SU-DHL-6 (cell line): Measurements from ENCODE around the gene PTPN5.

Source experiments
- H2AFZ ChIP-seq: fragments of 200-600 bp; sonication (generic); 2 replicates; pipeline ENCODE4 v1.6.1; 2014; ENCODE audit warnings: low read depth, mild to moderate bottlenecking, moderate library complexity, mixed read lengths, antibody characterized with exemption, low read length; ENCODE audit not compliant: severe bottlenecking
- H3F3A ChIP-seq: fragments of 200-600 bp; shearing (Covaris generic); 2 replicates; pipeline ENCODE4 v1.6.0; 2016; ENCODE audit warnings: antibody characterized with exemption, mild to moderate bottlenecking; ENCODE audit not compliant: insufficient read depth
- H3K27ac ChIP-seq: fragments of 200-600 bp; sonication (generic); 2 replicates; pipeline ENCODE4 v1.5.1; 2016; ENCODE audit warnings: low read depth, mild to moderate bottlenecking, low read length, moderate library complexity, mixed read lengths
- H3K27me3 ChIP-seq: fragments of 200-600 bp; sonication (generic), shearing (Covaris generic); 2 replicates; pipeline ENCODE4 v1.6.0; 2014; ENCODE audit warnings: mild to moderate bottlenecking, low read length
- H3K36me3 ChIP-seq: fragments of 200-600 bp; sonication (generic); 2 replicates; pipeline ENCODE4 v1.6.1; 2014; ENCODE audit warnings: mild to moderate bottlenecking, low read length, mixed read lengths
- H3K4me2 ChIP-seq: fragments of 300-600, 200-600 bp; shearing (Covaris generic), sonication (generic); 2 replicates; pipeline ENCODE4 v1.6.0; 2014; ENCODE audit warnings: low read length, low read depth, mild to moderate bottlenecking; ENCODE audit not compliant: poor library complexity, severe bottlenecking
- H3K4me3 ChIP-seq: fragments of 200-600 bp; sonication (generic); 2 replicates; pipeline ENCODE4 v1.5.1; 2014; ENCODE audit warnings: antibody characterized with exemption, low read length, mild to moderate bottlenecking, mixed read lengths; ENCODE audit not compliant: insufficient read depth, poor library complexity, severe bottlenecking
- H3K79me2 ChIP-seq: fragments of 200-600 bp; sonication (generic); 2 replicates; pipeline ENCODE4 v1.6.1; 2014; ENCODE audit warnings: mild to moderate bottlenecking, low read length, moderate library complexity; ENCODE audit not compliant: insufficient read depth
- H3K9ac ChIP-seq: fragments of 200-600 bp; sonication (generic); 2 replicates; pipeline ENCODE4 v1.7.0; 2014; ENCODE audit warnings: mild to moderate bottlenecking, low read length
- H3K9me2 ChIP-seq: fragments of 200-600 bp; sonication (generic); replicated peaks from 2 replicates; pipeline ENCODE4 v1.6.1; 2014; ENCODE audit warnings: low read length; ENCODE audit not compliant: insufficient read depth
- H3K9me3 ChIP-seq: fragments of 200-600 bp; sonication (generic); 2 replicates; pipeline ENCODE4 v1.6.1; 2014; ENCODE audit warnings: low read length, mixed read lengths; ENCODE audit not compliant: insufficient read depth
- H4K20me1 ChIP-seq: fragments of 200-600 bp; sonication (generic); 2 replicates; pipeline ENCODE4 v1.6.1; 2014; ENCODE audit warnings: low read depth, mild to moderate bottlenecking, antibody characterized with exemption, low read length, moderate library complexity, mixed read lengths
- EZH2phosphoT487 ChIP-seq: fragments of 200-600 bp; sonication (generic), shearing (Covaris generic); conservative IDR thresholded peaks from 2 replicates; pipeline ENCODE4 v1.6.1; 2018; ENCODE audit warnings: mild to moderate bottlenecking, antibody characterized with exemption, low read length, moderate library complexity, mixed read lengths
- TF ChIP-seq, protein P1 (sequence below): fragments of 200-600 bp; sonication (generic); IDR thresholded peaks from one replicate; pipeline ENCODE4 v1.5.1; 2017; ENCODE audit warnings: antibody characterized with exemption, mild to moderate bottlenecking, low read length, moderate library complexity; ENCODE audit not compliant: insufficient read depth, poor library complexity, severe bottlenecking

The PTPN5 gene

GRCh38 chr11:18743900-18744514, 47.6 kb downstream of the PTPN5 start:
- Histone ChIP-seq H2AFZ (no peak overlapping the region), H3K9me2 (no peaks in the 10 kb centered on the region), H3K79me2 (no peaks in the 10 kb centered on the region), H3F3A (no peaks in the 10 kb centered on the region), H3K36me3 (no peaks in the 10 kb centered on the region), H4K20me1 (no peaks in the 10 kb centered on the region), H3K4me3 (no peak overlapping the region), H3K27ac (no peak overlapping the region), H3K4me2 (no peak overlapping the region), H3K9ac (no peak overlapping the region), H3K9me3 (no peaks in the 10 kb centered on the region), H3K27me3 (no peaks in the 10 kb centered on the region)
- TF ChIP-seq, protein P1, sequence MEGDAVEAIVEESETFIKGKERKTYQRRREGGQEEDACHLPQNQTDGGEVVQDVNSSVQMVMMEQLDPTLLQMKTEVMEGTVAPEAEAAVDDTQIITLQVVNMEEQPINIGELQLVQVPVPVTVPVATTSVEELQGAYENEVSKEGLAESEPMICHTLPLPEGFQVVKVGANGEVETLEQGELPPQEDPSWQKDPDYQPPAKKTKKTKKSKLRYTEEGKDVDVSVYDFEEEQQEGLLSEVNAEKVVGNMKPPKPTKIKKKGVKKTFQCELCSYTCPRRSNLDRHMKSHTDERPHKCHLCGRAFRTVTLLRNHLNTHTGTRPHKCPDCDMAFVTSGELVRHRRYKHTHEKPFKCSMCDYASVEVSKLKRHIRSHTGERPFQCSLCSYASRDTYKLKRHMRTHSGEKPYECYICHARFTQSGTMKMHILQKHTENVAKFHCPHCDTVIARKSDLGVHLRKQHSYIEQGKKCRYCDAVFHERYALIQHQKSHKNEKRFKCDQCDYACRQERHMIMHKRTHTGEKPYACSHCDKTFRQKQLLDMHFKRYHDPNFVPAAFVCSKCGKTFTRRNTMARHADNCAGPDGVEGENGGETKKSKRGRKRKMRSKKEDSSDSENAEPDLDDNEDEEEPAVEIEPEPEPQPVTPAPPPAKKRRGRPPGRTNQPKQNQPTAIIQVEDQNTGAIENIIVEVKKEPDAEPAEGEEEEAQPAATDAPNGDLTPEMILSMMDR: no peak
- TF ChIP-seq EZH2phosphoT487: no peak

GRCh38 chr11:18743365-18743764, 48.2 kb downstream of the PTPN5 start:
- Histone ChIP-seq H3K27me3 (no peaks in the 10 kb centered on the region), H3K36me3 (no peaks in the 10 kb centered on the region), H3K79me2 (no peaks in the 10 kb centered on the region), H3K9me2 (no peaks in the 10 kb centered on the region), H3K9me3 (no peaks in the 10 kb centered on the region), H3K4me3 (no peak overlapping the region), H3K4me2 (no peak overlapping the region), H4K20me1 (no peaks in the 10 kb centered on the region), H3K27ac (no peak overlapping the region), H3F3A (no peaks in the 10 kb centered on the region), H3K9ac (no peak overlapping the region), H2AFZ (no peak overlapping the region)
- no peak for TF ChIP-seq EZH2phosphoT487
- TF ChIP-seq, protein P1: no peak

DNA sequence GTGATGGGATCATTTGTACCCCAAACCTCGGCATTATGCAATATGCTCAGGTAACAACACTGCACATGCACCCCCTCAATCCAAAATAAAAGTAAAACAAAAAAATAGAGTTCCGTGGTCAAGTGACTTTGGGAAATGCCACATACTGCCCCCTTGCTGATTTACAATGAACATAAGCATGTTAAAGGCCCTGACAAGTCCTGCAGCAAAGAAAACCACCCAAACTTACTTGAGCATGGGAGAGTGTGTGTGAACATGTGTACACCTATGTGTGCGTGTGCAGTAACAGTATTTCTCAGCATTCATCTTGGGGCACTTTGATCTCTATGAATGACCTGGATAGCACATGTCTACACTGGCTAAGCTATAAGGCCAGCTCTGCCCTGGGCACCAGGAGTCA, 49.8 kb downstream of the PTPN5 start:
- TF ChIP-seq, protein P1: no peak
- no peak for TF ChIP-seq EZH2phosphoT487

More for the DNA sequence above, 49.8 kb downstream of the PTPN5 start:
- H3K27ac ChIP-seq: no peak overlapping the region
- no peak overlapping the region for H3K4me3 ChIP-seq
- no peaks in the 10 kb centered on the region for H3K27me3 ChIP-seq
- no peaks in the 10 kb centered on the region for H3K36me3 ChIP-seq
- no peaks in the 10 kb centered on the region for H3K79me2 ChIP-seq
- H4K20me1 ChIP-seq: no peaks in the 10 kb centered on the region
- H3K9me3 ChIP-seq: no peaks in the 10 kb centered on the region
- H3K4me2 ChIP-seq: no peak overlapping the region
- no peaks in the 10 kb centered on the region for H3F3A ChIP-seq
- H2AFZ ChIP-seq: no peak overlapping the region
- H3K9me2 ChIP-seq: no peaks in the 10 kb centered on the region
- no peak overlapping the region for H3K9ac ChIP-seq
